ENCODE measurements around the gene TRAF2.
"Not testable (repeated sequence)": the region's sequence is repeated elsewhere in the genome, so short reads cannot be mapped to it uniquely, and the experiment has no call there.

The TRAF2 gene

GRCh38 chr9:136858452-136858843 is 27.9 kb upstream of the TRAF2 start:
- Histone ChIP-seq H3K27me3 (ENCODE audit: low read depth) (no peaks in the 10 kb centered on the region), H3K9me3 (no peaks in the 10 kb centered on the region), H3K36me3 (replicated peaks) (peaks cover 30% of the 10 kb centered on the region), H3K4me3 (no peak overlapping the region), H3K4me1 (no peaks in the 10 kb centered on the region)
- DNase-seq (ENCODE audit: low spot score in 2 of 2) = no peak
- in situ Hi-C loops (cut with MboI; ENCODE audit: low sequenced_read_pairs) = no loop called here

DNA sequence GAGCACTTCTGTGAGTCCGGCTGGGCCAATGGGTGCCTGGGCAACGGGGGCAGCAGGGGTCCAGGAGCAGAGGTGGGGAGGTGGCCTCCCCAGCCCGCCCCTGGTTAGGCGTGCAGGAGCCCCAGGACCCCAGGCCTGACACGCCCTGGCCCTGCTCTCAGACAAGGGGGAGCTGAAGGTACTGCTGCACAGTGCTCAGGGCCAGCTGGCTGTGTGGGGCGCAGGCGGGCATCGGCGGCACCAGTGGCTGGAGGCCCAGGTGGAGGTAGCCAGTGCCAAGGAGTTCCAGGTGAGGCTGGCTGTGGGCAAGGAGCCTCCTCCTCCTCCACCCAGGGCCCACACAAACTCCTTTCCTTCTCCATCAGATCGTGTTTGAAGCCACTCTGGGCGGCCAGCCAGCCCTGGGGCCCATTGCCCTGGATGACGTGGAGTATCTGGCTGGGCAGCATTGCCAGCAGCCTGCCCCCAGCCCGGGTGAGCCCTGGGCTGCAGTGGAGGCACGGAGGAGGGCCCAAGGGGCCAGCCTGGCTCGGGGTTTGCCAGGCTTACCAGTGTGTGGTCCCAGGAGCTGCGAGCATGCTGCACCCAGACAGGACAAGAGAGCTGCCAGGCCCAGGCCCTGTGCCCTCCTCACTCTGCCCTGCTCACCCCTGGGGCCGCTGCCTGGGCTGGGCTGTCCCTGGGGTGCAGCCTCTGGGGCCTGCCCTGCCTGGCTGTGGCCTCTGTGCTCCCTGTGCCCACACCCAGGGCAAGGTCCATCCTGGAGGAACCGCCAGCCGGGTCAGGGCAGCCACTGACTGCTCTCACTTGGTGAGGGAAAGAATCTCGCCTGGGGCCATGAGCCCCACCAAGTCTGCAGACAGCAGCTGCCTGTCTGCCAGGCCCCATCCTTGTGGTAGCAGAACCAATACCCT is 27.2 kb upstream of the TRAF2 start:
- in situ Hi-C loops (cut with MboI; ENCODE audit: low sequenced_read_pairs) = no loop called here
- no peaks in the 10 kb centered on the region for H3K9me3 ChIP-seq

DNA sequence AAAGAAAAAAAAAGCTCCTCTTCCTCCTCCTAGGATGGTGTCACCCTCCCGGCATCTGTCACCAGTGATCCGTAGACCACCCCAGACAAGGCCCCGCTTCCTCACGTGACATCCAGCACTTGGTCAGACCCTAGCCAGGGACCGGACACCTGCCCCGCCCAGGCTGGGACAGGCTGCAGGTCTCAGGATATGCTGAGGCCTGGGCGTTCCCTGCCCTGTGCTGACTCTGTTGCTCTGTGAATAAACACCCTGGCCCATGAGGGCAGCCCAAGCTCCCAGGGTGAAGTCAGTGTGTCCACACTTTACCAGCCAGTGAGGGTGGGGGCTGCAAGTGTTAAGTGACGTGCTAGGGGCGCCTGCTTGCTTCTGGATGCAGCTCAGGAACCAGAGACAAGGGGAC is 25.8 kb upstream of the TRAF2 start:
- DNase-seq (ENCODE audit: low spot score in 2 of 2) = no peak
- in situ Hi-C loops (cut with MboI; ENCODE audit: low sequenced_read_pairs) = no loop called here
- peaks cover 45% of the 10 kb centered on the region for H3K36me3 ChIP-seq (replicated peaks)
- H3K27me3 ChIP-seq (ENCODE audit: low read depth) = no peaks in the 10 kb centered on the region
- peaks cover 6% of the 10 kb centered on the region for H3K4me1 ChIP-seq
- no peak overlapping the region for H3K4me3 ChIP-seq
- no peaks in the 10 kb centered on the region for H3K9me3 ChIP-seq

More for the DNA sequence above, 27.2 kb upstream of the TRAF2 start:
- Histone ChIP-seq H3K27me3 (ENCODE audit: low read depth) (no peaks in the 10 kb centered on the region), H3K36me3 (replicated peaks) (peaks cover 36% of the 10 kb centered on the region), H3K4me1 (no peaks in the 10 kb centered on the region), H3K4me3 (no peak overlapping the region)
- DNase-seq (ENCODE audit: low spot score in 2 of 2) = no peak

DNA sequence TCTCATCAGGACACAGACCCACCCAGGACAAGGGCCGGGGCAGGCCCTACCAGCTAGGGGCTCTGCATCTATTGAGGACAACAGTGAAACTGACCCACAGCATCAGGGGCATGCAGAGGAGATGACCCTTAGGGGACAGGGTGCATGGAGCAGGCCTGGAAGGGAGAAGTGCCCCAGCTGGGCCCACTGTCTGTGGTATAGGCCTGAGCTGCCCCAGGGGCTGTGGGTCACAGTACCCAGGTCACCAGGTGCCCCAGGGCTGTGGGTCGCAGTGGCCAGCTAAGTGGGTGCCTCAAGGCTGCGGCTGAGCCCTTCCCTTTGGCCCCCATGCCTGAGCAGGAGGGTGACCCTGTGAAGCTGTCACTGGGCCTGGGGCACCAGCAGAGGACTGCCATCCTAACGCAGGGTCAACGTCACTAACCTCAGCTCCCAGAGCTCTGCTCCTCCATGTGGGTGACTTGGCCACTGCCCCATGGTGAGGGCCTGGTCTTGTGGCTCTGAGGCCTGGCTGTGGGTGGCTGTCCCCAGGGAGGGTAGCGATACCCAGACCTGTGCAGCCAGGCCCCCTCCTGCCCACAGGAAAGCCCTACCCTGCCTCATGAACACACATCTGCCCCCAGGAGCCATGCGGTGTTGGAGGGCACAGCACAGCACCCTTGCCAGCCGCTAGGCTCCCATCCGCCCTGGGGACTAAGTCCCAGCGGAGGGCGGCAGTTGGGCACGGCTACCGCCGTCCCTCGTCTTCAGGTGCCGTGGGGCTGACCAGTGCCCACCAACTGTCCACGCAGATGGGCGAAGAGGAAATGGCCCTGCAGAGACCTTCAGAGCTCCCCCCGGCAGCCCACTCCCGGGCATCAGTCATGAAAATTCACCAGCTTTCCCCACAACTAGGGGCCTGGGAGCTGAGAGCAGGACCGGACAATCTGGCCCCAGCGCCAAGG is 25.1 kb upstream of the TRAF2 start:
- in situ Hi-C loops (cut with MboI; ENCODE audit: low sequenced_read_pairs) = no loop called here
- Histone ChIP-seq H3K36me3 (replicated peaks) (peaks cover 45% of the 10 kb centered on the region), H3K4me1 (peaks cover 6% of the 10 kb centered on the region), H3K4me3 (no peak overlapping the region), H3K27me3 (ENCODE audit: low read depth) (no peaks in the 10 kb centered on the region), H3K9me3 (no peaks in the 10 kb centered on the region)
- DNase-seq (ENCODE audit: low spot score in 2 of 2) = no peak

DNA sequence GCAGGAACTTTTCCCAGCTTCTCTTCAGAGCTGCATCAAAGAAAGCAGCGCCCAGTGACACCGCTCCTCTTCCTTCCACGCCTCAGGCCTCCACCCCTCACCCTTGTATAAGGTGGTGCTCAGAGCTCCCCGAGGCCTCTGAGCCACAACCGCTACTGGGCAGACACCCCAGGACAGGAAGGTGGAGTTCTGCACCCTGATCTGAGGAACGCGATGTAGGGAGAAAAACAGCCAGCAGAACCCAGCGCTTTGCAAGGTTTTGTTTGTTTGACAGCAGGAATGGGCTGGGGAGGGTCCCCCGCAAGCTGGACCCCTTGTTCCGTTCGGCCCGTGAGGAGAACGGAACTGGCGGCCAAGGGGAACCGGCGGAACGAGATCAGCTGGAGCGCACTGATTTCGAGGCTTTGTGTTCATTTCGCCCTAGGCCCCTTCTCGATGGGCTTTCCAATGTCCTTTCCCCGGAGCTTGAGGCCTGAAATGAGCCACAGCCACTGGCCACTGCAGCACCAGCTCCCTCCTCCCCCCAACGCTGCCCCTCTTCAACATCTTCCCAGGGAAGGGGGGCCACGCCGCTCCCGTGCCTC is 24.4 kb upstream of the TRAF2 start:
- DNase-seq (ENCODE audit: low spot score in 2 of 2) = no peak
- Histone ChIP-seq H3K36me3 (replicated peaks) (peaks cover 45% of the 10 kb centered on the region), H3K4me3 (no peak overlapping the region), H3K4me1 (peaks cover 6% of the 10 kb centered on the region), H3K27me3 (ENCODE audit: low read depth) (no peaks in the 10 kb centered on the region), H3K9me3 (peaks cover 3% of the 10 kb centered on the region)
- in situ Hi-C loops (cut with MboI; ENCODE audit: low sequenced_read_pairs) = no loop called here

- H3K36me3 ChIP-seq (replicated peaks) = peaks cover 45% of the 10 kb centered on the region
These were observed 23.3 kb upstream of the TRAF2 start for GRCh38 chr9:136862849-136863622.

GRCh38 chr9:136863623-136864273 is 22.6 kb upstream of the TRAF2 start:
- H3K36me3 ChIP-seq (replicated peaks) = peaks cover 45% of the 10 kb centered on the region
- no peak for DNase-seq (ENCODE audit: low spot score in 2 of 2)
- H3K9me3 ChIP-seq = peaks cover 5% of the 10 kb centered on the region
- H3K27me3 ChIP-seq (ENCODE audit: low read depth) = no peaks in the 10 kb centered on the region
- peaks cover 6% of the 10 kb centered on the region for H3K4me1 ChIP-seq
- H3K4me3 ChIP-seq = no peak overlapping the region
- in situ Hi-C loops (cut with MboI; ENCODE audit: low sequenced_read_pairs) = no loop called here

More at GRCh38 chr9:136862849-136863622, 23.3 kb upstream of the TRAF2 start:
- Histone ChIP-seq H3K9me3 (peaks cover 5% of the 10 kb centered on the region), H3K4me1 (peaks cover 6% of the 10 kb centered on the region), H3K27me3 (ENCODE audit: low read depth) (no peaks in the 10 kb centered on the region), H3K4me3 (no peak overlapping the region)
- no peak for DNase-seq (ENCODE audit: low spot score in 2 of 2)
- in situ Hi-C loops (cut with MboI; ENCODE audit: low sequenced_read_pairs) = no loop called here

- DNase-seq (ENCODE audit: low spot score in 2 of 2) = no peak
- Histone ChIP-seq H3K9me3 (peaks cover 7% of the 10 kb centered on the region), H3K4me3 (peak overlapping the region; percentile 71), H3K27me3 (ENCODE audit: low read depth) (no peaks in the 10 kb centered on the region), H3K36me3 (replicated peaks) (peaks cover 45% of the 10 kb centered on the region), H3K4me1 (peaks cover 6% of the 10 kb centered on the region)
- in situ Hi-C loops (cut with MboI; ENCODE audit: low sequenced_read_pairs) = no loop called here
These were observed 21.1 kb upstream of the TRAF2 start for GRCh38 chr9:136865041-136865767.

DNA sequence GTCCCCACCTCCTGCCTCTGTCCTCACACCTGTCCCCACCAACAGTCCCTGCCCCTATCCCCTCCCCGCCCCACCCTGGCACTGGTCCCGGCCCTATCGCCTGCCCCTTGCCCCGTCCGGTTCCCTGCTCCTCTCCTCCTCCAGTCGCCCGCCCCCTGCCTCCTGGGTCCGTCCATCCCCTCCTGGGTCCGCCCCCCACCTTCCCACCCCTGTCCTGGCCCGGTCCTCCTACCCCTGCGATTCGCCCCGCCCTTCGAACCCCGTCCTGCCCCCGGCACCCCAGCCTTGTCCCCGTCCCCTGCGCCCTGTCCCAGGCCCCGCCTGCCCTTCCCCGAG is 20.6 kb upstream of the TRAF2 start:
- peaks cover 6% of the 10 kb centered on the region for H3K4me1 ChIP-seq
- H3K36me3 ChIP-seq (replicated peaks) = peaks cover 42% of the 10 kb centered on the region
- H3K9me3 ChIP-seq = peaks cover 7% of the 10 kb centered on the region
- in situ Hi-C loops (cut with MboI; ENCODE audit: low sequenced_read_pairs) = no loop called here
- no peaks in the 10 kb centered on the region for H3K27me3 ChIP-seq (ENCODE audit: low read depth)
- H3K4me3 ChIP-seq = peak overlapping the region; percentile 71
- peak in 1 of 2 experiments; percentile 46 for DNase-seq (ENCODE audit: low spot score in 2 of 2)

DNA sequence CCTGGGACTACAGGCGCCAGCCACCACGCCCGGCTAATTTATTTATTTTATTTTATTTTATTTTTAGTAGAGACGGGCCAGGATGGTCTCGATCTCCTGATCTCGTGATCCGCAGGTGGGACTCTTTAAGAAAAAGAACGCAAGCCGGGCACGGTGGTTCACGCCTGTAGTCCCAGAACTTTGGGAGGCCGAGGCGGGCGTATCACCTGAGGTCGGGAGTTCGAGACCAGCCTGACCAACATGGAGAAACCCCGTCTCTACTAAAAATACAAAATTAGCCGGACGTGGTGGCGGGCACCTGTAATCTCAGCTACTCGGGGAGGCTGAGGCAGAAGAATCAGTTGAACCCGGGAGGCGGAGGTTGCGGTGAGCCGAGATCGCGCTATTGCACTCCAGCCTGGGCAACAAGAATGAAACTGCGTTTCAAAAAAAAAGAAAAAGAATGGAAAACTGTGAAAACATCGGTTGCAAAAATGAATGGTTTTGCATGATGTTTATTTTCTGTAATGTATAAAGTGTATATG is 19.4 kb upstream of the TRAF2 start:
- in situ Hi-C loops (cut with MboI; ENCODE audit: low sequenced_read_pairs); DNase-seq (ENCODE audit: low spot score in 2 of 2): not testable (repeated sequence)

DNA sequence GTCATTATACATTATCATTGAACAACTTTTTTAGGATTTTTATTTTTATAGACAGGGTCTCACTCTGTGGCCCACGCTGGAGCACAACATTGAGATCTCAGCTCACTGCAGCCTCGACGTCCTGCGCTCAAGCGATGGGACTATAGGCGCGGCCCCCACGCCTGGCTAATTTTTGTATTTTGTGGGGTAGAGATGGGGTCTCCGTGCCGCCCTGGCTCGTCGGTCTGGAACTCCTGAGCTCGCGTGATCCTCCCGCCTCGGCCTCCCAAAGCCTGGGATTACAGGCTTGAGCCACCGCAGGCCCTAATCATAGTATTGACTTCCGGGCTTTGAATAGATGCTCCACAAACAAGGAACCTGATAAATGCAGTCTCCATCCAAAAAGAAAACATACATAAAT is 18.8 kb upstream of the TRAF2 start:
- Histone ChIP-seq H3K4me1 (peaks cover 6% of the 10 kb centered on the region), H3K4me3 (no peak overlapping the region), H3K36me3 (replicated peaks) (peaks cover 24% of the 10 kb centered on the region), H3K27me3 (ENCODE audit: low read depth) (no peaks in the 10 kb centered on the region), H3K9me3 (peaks cover 13% of the 10 kb centered on the region)
- DNase-seq (ENCODE audit: low spot score in 2 of 2) = no peak
- in situ Hi-C loops (cut with MboI; ENCODE audit: low sequenced_read_pairs) = no loop called here

More for the DNA sequence above, 19.4 kb upstream of the TRAF2 start:
- H3K27me3 ChIP-seq (ENCODE audit: low read depth); H3K4me1 ChIP-seq: not testable (repeated sequence)
- Histone ChIP-seq H3K4me3 (peak overlapping the region; percentile 25), H3K36me3 (replicated peaks) (peaks cover 30% of the 10 kb centered on the region), H3K9me3 (peaks cover 11% of the 10 kb centered on the region)

GRCh38 chr9:136867917-136868316 is 18.4 kb upstream of the TRAF2 start:
- Histone ChIP-seq H3K4me1 (peaks cover 6% of the 10 kb centered on the region), H3K4me3 (no peak overlapping the region), H3K36me3 (replicated peaks) (peaks cover 20% of the 10 kb centered on the region), H3K9me3 (peaks cover 16% of the 10 kb centered on the region), H3K27me3 (ENCODE audit: low read depth) (no peaks in the 10 kb centered on the region)
- DNase-seq (ENCODE audit: low spot score in 2 of 2) = no peak
- in situ Hi-C loops (cut with MboI; ENCODE audit: low sequenced_read_pairs) = no loop called here

Measured in HAP-1 (cell line).